ENCODE measurements around the gene MIER3.

Gene MIER3

DNA sequence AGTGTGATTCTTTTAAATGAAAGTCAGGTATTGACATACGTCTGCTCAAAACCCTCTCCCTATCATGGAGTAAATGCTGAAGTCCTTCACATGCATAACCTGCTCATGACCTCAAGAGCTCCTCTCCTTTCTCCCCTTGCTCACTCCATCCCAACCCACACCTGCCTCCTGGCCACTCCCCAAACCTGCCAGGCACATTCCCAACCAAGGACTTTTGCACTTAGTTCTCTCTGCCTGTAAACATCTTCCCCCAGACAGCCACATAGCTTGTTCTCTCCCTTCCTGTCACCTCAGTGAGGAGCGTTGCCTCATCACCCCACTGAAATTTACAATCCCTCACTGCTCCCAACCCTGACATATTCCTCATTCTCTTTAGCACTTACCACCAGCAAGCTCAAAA lies 33.9 kb downstream of the MIER3 start:
- H3K9me3 ChIP-seq (ENCODE audit: control extremely low read depth in 1 of 5, control insufficient read depth in 4 of 5, insufficient read depth in 2 of 5, low read depth in 1 of 5, low read length in 4 of 5) = no peaks in the 10 kb centered on the region
- ChIA-PET POLR2A (no interaction called here), CTCF (interaction anchor here (1.2 to 1.7 kb wide), 3 partner anchors 17 to 220 kb away, joined by 3 to 5 read pairs (median 4); no protein-coding TSS in a partner anchor)
- H3K27ac ChIP-seq (ENCODE audit: insufficient read depth in 1 of 2, low read depth in 1 of 2, low read length in 2 of 2, poor library complexity in 1 of 2, severe bottlenecking in 2 of 2) = no peak overlapping the region
- peaks cover 0 to 2% (median 0%) of the 10 kb centered on the region in 4 experiments for H3K4me1 ChIP-seq (ENCODE audit: control extremely low read depth in 1 of 4, control insufficient read depth in 4 of 4, insufficient read depth in 4 of 4, low read length in 3 of 4)
- no peaks in the 10 kb centered on the region for H3K27me3 ChIP-seq (replicated peaks in 2 of 5; ENCODE audit: control insufficient read depth in 4 of 5, insufficient read depth in 5 of 5, low read length in 4 of 5)
- H3K36me3 ChIP-seq (ENCODE audit: control insufficient read depth in 4 of 4, insufficient read depth in 4 of 4, low read length in 3 of 4) = peaks cover 11 to 19% (median 13%) of the 10 kb centered on the region in 4 experiments
- no peak overlapping the region for H3K4me3 ChIP-seq (ENCODE audit: control insufficient read depth in 1 of 7, extremely low read depth in 1 of 7, insufficient read depth in 4 of 7, low read depth in 2 of 7, low read length in 6 of 7)
- WGBS (ENCODE audit: insufficient coverage) = 89% methylated on average over 2 of the region's 2 CpGs
- no peak for DNase-seq

DNA sequence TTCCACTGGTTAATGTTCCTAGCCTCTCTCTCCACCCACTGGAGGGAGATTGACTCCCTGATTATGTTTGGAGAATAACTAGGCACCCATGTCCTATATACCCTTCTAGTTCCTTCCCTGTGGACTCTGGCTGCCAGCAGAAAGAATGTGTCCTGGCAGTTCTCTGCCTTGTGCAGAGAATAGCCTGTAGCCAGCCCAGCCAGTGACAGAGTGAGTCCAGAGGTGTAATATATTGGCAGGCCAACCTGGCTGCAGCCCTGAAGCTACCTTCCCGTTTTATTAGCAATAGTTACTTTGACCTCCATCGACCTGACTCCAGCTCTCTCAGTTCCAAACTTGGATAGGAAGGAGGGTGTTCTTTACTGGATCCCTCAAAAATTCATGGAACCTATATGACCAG lies 34.4 kb downstream of the MIER3 start:
- Histone ChIP-seq H3K36me3 (ENCODE audit: control insufficient read depth in 4 of 4, insufficient read depth in 4 of 4, low read length in 3 of 4) (peaks cover 6 to 14% (median 9%) of the 10 kb centered on the region in 4 experiments), H3K4me1 (ENCODE audit: control extremely low read depth in 1 of 4, control insufficient read depth in 4 of 4, insufficient read depth in 4 of 4, low read length in 3 of 4) (peaks cover 0 to 2% (median 0%) of the 10 kb centered on the region in 4 experiments), H3K4me3 (ENCODE audit: control insufficient read depth in 1 of 7, extremely low read depth in 1 of 7, insufficient read depth in 4 of 7, low read depth in 2 of 7, low read length in 6 of 7) (no peak overlapping the region), H3K9me3 (ENCODE audit: control extremely low read depth in 1 of 5, control insufficient read depth in 4 of 5, insufficient read depth in 2 of 5, low read depth in 1 of 5, low read length in 4 of 5) (no peaks in the 10 kb centered on the region), H3K27ac (ENCODE audit: insufficient read depth in 1 of 2, low read depth in 1 of 2, low read length in 2 of 2, poor library complexity in 1 of 2, severe bottlenecking in 2 of 2) (no peak overlapping the region), H3K27me3 (replicated peaks in 2 of 5; ENCODE audit: control insufficient read depth in 4 of 5, insufficient read depth in 5 of 5, low read length in 4 of 5) (no peaks in the 10 kb centered on the region)
- POLR2A ChIA-PET = interaction anchor here (0.6 kb wide), 1 partner anchor 227 kb away, joined by 3 read pairs; no protein-coding TSS in a partner anchor
- DNase-seq = no peak
- CTCF ChIA-PET = interaction anchor here (1.2 to 1.7 kb wide), 4 partner anchors 17 to 221 kb away, joined by 3 to 5 read pairs (median 4); no protein-coding TSS in a partner anchor
- 100% methylated on average over 1 of the region's 2 CpGs for WGBS (ENCODE audit: insufficient coverage)

DNA sequence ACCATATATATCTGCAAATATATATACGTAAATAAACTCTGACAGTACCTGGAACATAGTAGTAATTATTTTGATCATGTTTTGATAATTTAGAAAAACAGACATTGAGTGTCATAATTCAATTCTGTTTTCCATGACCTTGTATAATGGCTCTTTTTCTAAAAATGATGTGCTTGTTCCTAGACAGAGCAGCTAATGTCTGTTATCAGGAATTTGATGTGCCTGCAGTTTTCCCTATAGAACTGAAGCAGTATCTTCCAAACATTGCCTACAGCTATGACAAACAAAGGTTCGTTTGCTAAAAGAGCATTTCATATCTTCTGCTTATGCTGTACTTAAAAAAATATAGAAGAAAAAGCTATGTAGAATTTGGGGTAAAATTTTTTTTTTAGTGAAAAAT lies 37.2 kb downstream of the MIER3 start:
- H3K27ac ChIP-seq (ENCODE audit: insufficient read depth in 1 of 2, low read depth in 1 of 2, low read length in 2 of 2, poor library complexity in 1 of 2, severe bottlenecking in 2 of 2) = no peak overlapping the region
- ChIA-PET POLR2A (no interaction called here), CTCF (interaction anchor here (1.6 kb wide), 1 partner anchor 14 kb away, joined by 6 read pairs; no protein-coding TSS in a partner anchor)
- no CpG with 5 or more reads among the region's 2 CpGs for WGBS (ENCODE audit: insufficient coverage)
- H3K27me3 ChIP-seq (replicated peaks in 2 of 5; ENCODE audit: control insufficient read depth in 4 of 5, insufficient read depth in 5 of 5, low read length in 4 of 5) = no peaks in the 10 kb centered on the region
- DNase-seq = no peak
- peaks cover 0 to 5% (median 1%) of the 10 kb centered on the region in 4 experiments for H3K36me3 ChIP-seq (ENCODE audit: control insufficient read depth in 4 of 4, insufficient read depth in 4 of 4, low read length in 3 of 4)
- H3K9me3 ChIP-seq (ENCODE audit: control extremely low read depth in 1 of 5, control insufficient read depth in 4 of 5, insufficient read depth in 2 of 5, low read depth in 1 of 5, low read length in 4 of 5) = no peaks in the 10 kb centered on the region
- peaks cover 7 to 16% (median 10%) of the 10 kb centered on the region in 4 experiments for H3K4me1 ChIP-seq (ENCODE audit: control extremely low read depth in 1 of 4, control insufficient read depth in 4 of 4, insufficient read depth in 4 of 4, low read length in 3 of 4)
- no peak overlapping the region for H3K4me3 ChIP-seq (ENCODE audit: control insufficient read depth in 1 of 7, extremely low read depth in 1 of 7, insufficient read depth in 4 of 7, low read depth in 2 of 7, low read length in 6 of 7)

DNA sequence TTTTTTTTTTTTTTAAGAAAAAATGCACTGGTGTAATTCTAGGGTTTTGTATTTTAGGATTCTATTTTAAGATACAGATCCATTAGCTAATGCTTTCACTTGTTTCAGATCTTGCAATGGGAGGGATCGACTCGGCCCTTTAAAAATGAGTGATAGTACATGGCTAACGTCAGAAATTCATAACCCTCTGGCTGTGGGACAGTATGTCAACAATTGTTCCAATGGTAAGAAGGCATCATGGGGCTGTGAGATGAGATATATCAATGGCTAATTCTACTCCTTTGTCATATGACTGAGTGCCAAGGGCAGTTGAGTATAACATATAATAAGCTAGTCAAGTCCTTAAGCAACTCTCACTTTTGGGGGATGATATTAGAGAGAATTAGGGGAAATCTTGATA lies 38.2 kb downstream of the MIER3 start:
- H3K4me3 ChIP-seq (ENCODE audit: control insufficient read depth in 1 of 7, extremely low read depth in 1 of 7, insufficient read depth in 4 of 7, low read depth in 2 of 7, low read length in 6 of 7) = no peak overlapping the region
- H3K9me3 ChIP-seq (ENCODE audit: control extremely low read depth in 1 of 5, control insufficient read depth in 4 of 5, insufficient read depth in 2 of 5, low read depth in 1 of 5, low read length in 4 of 5) = no peaks in the 10 kb centered on the region
- peaks cover 8 to 24% (median 17%) of the 10 kb centered on the region in 4 experiments for H3K4me1 ChIP-seq (ENCODE audit: control extremely low read depth in 1 of 4, control insufficient read depth in 4 of 4, insufficient read depth in 4 of 4, low read length in 3 of 4)
- 94% methylated on average over 3 of the region's 3 CpGs for WGBS (ENCODE audit: insufficient coverage)
- no peak for DNase-seq
- no peak overlapping the region for H3K27ac ChIP-seq (ENCODE audit: insufficient read depth in 1 of 2, low read depth in 1 of 2, low read length in 2 of 2, poor library complexity in 1 of 2, severe bottlenecking in 2 of 2)
- CTCF ChIA-PET = interaction anchor here (0.8 kb wide), 1 partner anchor 44 kb away, joined by 3 read pairs; no protein-coding TSS in a partner anchor
- POLR2A ChIA-PET = no interaction called here
- H3K36me3 ChIP-seq (ENCODE audit: control insufficient read depth in 4 of 4, insufficient read depth in 4 of 4, low read length in 3 of 4) = peaks cover 0 to 5% (median 1%) of the 10 kb centered on the region in 4 experiments
- no peaks in the 10 kb centered on the region for H3K27me3 ChIP-seq (replicated peaks in 2 of 5; ENCODE audit: control insufficient read depth in 4 of 5, insufficient read depth in 5 of 5, low read length in 4 of 5)

DNA sequence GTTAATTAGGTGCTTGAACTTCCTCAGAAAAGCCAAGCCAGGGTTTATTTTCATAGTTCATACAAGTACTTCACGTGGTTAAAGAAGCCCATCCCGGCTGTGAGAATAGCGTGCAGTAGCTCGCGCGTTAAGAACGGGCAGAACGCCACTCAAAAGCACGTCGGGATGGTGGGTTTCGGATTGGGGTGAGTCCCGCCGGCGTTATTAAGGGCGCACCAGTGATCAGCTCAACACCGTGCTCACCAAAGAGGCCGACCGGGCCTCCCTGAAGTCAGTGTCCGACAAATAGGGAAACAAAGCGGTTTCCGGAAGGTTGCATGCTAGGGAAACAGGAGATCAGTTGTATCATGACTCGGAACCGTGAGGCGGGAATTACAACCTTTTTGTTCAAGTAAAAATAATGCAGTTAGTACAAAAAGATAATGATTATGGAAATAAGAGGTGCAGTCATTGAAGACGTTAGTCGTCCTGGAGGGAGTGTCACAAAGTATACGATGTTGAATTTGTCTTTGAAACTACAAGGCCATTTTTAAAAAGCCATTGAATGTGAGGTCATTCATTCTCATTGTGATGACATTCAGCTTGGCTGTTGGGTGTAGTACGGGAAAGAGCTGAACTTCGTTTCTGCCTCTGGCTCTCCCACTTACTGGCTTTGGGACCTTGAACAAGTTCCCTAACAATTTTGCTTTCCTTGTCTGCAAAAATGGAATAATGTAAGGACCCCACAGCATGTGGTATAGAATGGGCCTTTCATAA lies 41.5 kb downstream of the MIER3 start:
- Histone ChIP-seq H3K36me3 (ENCODE audit: control insufficient read depth in 4 of 4, insufficient read depth in 4 of 4, low read length in 3 of 4) (no peaks in the 10 kb centered on the region), H3K9me3 (ENCODE audit: control extremely low read depth in 1 of 5, control insufficient read depth in 4 of 5, insufficient read depth in 2 of 5, low read depth in 1 of 5, low read length in 4 of 5) (no peaks in the 10 kb centered on the region), H3K4me1 (ENCODE audit: control extremely low read depth in 1 of 4, control insufficient read depth in 4 of 4, insufficient read depth in 4 of 4, low read length in 3 of 4) (peaks cover 13 to 30% (median 20%) of the 10 kb centered on the region in 4 experiments), H3K4me3 (ENCODE audit: control insufficient read depth in 1 of 7, extremely low read depth in 1 of 7, insufficient read depth in 4 of 7, low read depth in 2 of 7, low read length in 6 of 7) (peak overlapping the region; percentile 60 to 94 (median 90)), H3K27ac (ENCODE audit: insufficient read depth in 1 of 2, low read depth in 1 of 2, low read length in 2 of 2, poor library complexity in 1 of 2, severe bottlenecking in 2 of 2) (peak overlapping the region; percentile 88 to 95), H3K27me3 (replicated peaks in 2 of 5; ENCODE audit: control insufficient read depth in 4 of 5, insufficient read depth in 5 of 5, low read length in 4 of 5) (no peaks in the 10 kb centered on the region)
- under 1% methylated on average over 29 of the region's 29 CpGs for WGBS (ENCODE audit: insufficient coverage)
- DNase-seq = peak in 2 of 3 donors; percentile 55 to 89
- CTCF ChIA-PET = interaction anchor here (1.4 to 1.9 kb wide), 4 partner anchors 11 to 43 kb away, joined by 4 to 5 read pairs (median 4); no protein-coding TSS in a partner anchor
- POLR2A ChIA-PET = interaction anchor here (0.6 kb wide), 1 partner anchor 332 kb away, joined by 4 read pairs; no protein-coding TSS in a partner anchor

GRCh38 chr5:56909294-56910209 lies 42.4 kb downstream of the MIER3 start, which contains the start of gene SETD9:
SETD9 (plus strand) TSS chr5:56909596; CDS start chr5:56909646, 50 bp downstream.
- CTCF ChIA-PET = interaction anchor here (1.1 to 1.9 kb wide), 5 partner anchors 9 to 645 kb away, joined by 3 to 5 read pairs (median 4); no protein-coding TSS in a partner anchor
- Histone ChIP-seq H3K4me3 (ENCODE audit: control insufficient read depth in 1 of 7, extremely low read depth in 1 of 7, insufficient read depth in 4 of 7, low read depth in 2 of 7, low read length in 6 of 7) (peak within 1 kb of the TSS; percentile 60 to 94 (median 90)), H3K9me3 (ENCODE audit: control extremely low read depth in 1 of 5, control insufficient read depth in 4 of 5, insufficient read depth in 2 of 5, low read depth in 1 of 5, low read length in 4 of 5) (no peaks in the 10 kb centered on the region), H3K27me3 (replicated peaks in 2 of 5; ENCODE audit: control insufficient read depth in 4 of 5, insufficient read depth in 5 of 5, low read length in 4 of 5) (no peaks in the 10 kb centered on the region), H3K27ac (ENCODE audit: insufficient read depth in 1 of 2, low read depth in 1 of 2, low read length in 2 of 2, poor library complexity in 1 of 2, severe bottlenecking in 2 of 2) (peak within 1 kb of the TSS; percentile 88 to 95), H3K4me1 (ENCODE audit: control extremely low read depth in 1 of 4, control insufficient read depth in 4 of 4, insufficient read depth in 4 of 4, low read length in 3 of 4) (peaks cover 13 to 30% (median 20%) of the 10 kb centered on the region in 4 experiments), H3K36me3 (ENCODE audit: control insufficient read depth in 4 of 4, insufficient read depth in 4 of 4, low read length in 3 of 4) (no peaks in the 10 kb centered on the region)
- DNase-seq = peak; percentile 94 to 96 (median 96)
- WGBS (ENCODE audit: insufficient coverage) = under 1% methylated on average over 73 of the region's 84 CpGs
- POLR2A ChIA-PET = interaction anchor here (0.5 kb wide), 1 partner anchor 20 kb away, joined by 3 read pairs; no protein-coding TSS in a partner anchor

All from common myeloid progenitor, CD34-positive (primary cell).